Right lobe of liver (tissue), 6 donors: ENCODE data around the gene PHYHIPL. TPM values are rescaled to one million over a fixed set of nuclear protein-coding genes. Genes with fewer than 3 reads are reported as not detected.
A peak's percentile ranks its signal among the peaks of the same experiment; 100 is the strongest.

Experiments used
- ATAC-seq, 4 donors: fragments of 200-7000 bp; cut with Tn5 transposase; one replicate each; pipeline ENCODE4 v1.9.1; 2020; ENCODE audit warnings: mild to moderate bottlenecking in 4 of 4, moderate library complexity in 4 of 4
- DNase-seq, 3 donors: peaks; one replicate each; pipeline ENCODE4 v3.0.0-alpha.2; 2020
- H3K27ac ChIP-seq, 3 donors: fragments of 200-600 bp; one replicate each; pipeline ENCODE4 v1.8.0; 2022
- H3K27me3 ChIP-seq, 2 donors: fragments of 200-600 bp; one replicate each; pipeline ENCODE4 v1.8.0; 2022
- H3K36me3 ChIP-seq, 4 donors: fragments of 200-600 bp; sonication (generic) in 1 of 4; one replicate each; pipeline versions ENCODE4 v1.5.1 to v1.8.0; 2017 to 2022; ENCODE audit warnings: control low read depth in 1 of 4
- H3K4me1 ChIP-seq, 4 donors: fragments of 200-600 bp; sonication (generic) in 1 of 4; one replicate each; pipeline versions ENCODE4 v1.5.1 to v1.8.0; 2017 to 2022; ENCODE audit warnings: control low read depth in 1 of 4
- H3K4me3 ChIP-seq, 3 donors: fragments of 200-600 bp; one replicate each; pipeline ENCODE4 v1.8.0; 2022
- H3K9me3 ChIP-seq, 4 donors: fragments of 200-600 bp; sonication (generic) in 1 of 4; one replicate each; pipeline versions ENCODE4 v1.5.1 to v1.8.0; 2017 to 2022; ENCODE audit warnings: control low read depth in 1 of 4
- CTCF ChIP-seq, 4 donors: fragments of 200-600 bp in 3 of 4; fragments of 450-650 bp in 1 of 4; IDR thresholded peaks; one replicate each; pipeline versions ENCODE4 v1.5.1 to v1.8.0; 2016 to 2022; ENCODE audit warnings: antibody characterized with exemption in 4 of 4, mild to moderate bottlenecking in 2 of 4
- POLR2A ChIP-seq: fragments of 450-650 bp; IDR thresholded peaks from one replicate; pipeline ENCODE4 v1.6.1; 2017; ENCODE audit warnings: antibody characterized with exemption, mild to moderate bottlenecking
- WGBS: methylation state at CpG from one replicate; pipeline ENCODE4 v1.1.6; 2018; ENCODE audit warnings: low coverage, low lambda C conversion rate; ENCODE audit not compliant: insufficient coverage; ENCODE audit errors: missing lambda C conversion rate; 5-methylcytosine and 5-hydroxymethylcytosine counted together
- intact Hi-C, 2 donors: fragments of 100-400 bp; cut with DNase I; formaldehyde crosslinking; loops; one replicate each; pipeline versions ENCODE4 v1.11.2 to v1.14.1; 2022
- total RNA-seq, 6 experiments: library from RNA; depleted of rRNA in 2 of 6; stranded (reverse); fragments of >200 nt in 2 of 6; fragmentation: NEBNext Ultra II Directional in 3 of 6; extraction: Animal tissue kit (Norgen Biotek cat#: 25700) in 3 of 6; gene quantifications; one replicate each; pipeline versions ENCODE4 v1.1.0 to v1.2.4, GENCODE V29; 2016 to 2023
- donor health status: DM: no; HTN: yes; CAD: no.
- donor health status: DM: no; HTN: no; CAD: no.
- donor health status: DM: no; HTN: no; CAD: no.
- donor health status: DM: no; HTN: yes; CAD: no.
- donor health status: DM: no; HTN: yes; CAD: no.

PHYHIPL gene
- total RNA-seq, 6 experiments from 2014 or later, result 0.49 to 1.00 (median 0.75) TPM

- Histone ChIP-seq H3K36me3 (no peaks in the 10 kb centered on the region), H3K4me3 (no peak overlapping the region), H3K27ac (no peak overlapping the region), H3K9me3 (no peaks in the 10 kb centered on the region), H3K4me1 (no peaks in the 10 kb centered on the region), H3K27me3 (no peaks in the 10 kb centered on the region)
- intact Hi-C loops, result no loop called here
- TF ChIP-seq POLR2A, result no peak
- ATAC-seq (no peak), DNase-seq (no peak)
- 78% methylated on average over 4 of the region's 9 CpGs for WGBS
These were observed 107.1 kb downstream of the PHYHIPL start for GRCh38 chr10:59283456-59284091.

- ATAC-seq (peak in 1 of 4 donors; percentile 36), DNase-seq (no peak)
- Histone ChIP-seq H3K27ac (no peak overlapping the region), H3K4me1 (no peaks in the 10 kb centered on the region), H3K4me3 (no peak overlapping the region), H3K27me3 (no peaks in the 10 kb centered on the region), H3K36me3 (no peaks in the 10 kb centered on the region), H3K9me3 (no peaks in the 10 kb centered on the region)
- TF ChIP-seq CTCF (IDR thresholded peaks at IDR 0.05) (no peak), POLR2A (no peak)
- WGBS, result 67% methylated on average over 7 of the region's 7 CpGs
- intact Hi-C loops, result no loop called here
These were observed 107.9 kb downstream of the PHYHIPL start for GRCh38 chr10:59284118-59284975.

- ATAC-seq (no peak), DNase-seq (no peak)
These were observed 108.6 kb downstream of the PHYHIPL start for GRCh38 chr10:59285073-59285472.

GRCh38 chr10:59285848-59286247 is 109.4 kb downstream of the PHYHIPL start:
- Histone ChIP-seq H3K4me1 (no peaks in the 10 kb centered on the region), H3K9me3 (no peaks in the 10 kb centered on the region), H3K27me3 (no peaks in the 10 kb centered on the region), H3K27ac (no peak overlapping the region), H3K4me3 (no peak overlapping the region), H3K36me3 (no peaks in the 10 kb centered on the region)
- TF ChIP-seq POLR2A, result no peak
- TF ChIP-seq CTCF (IDR thresholded peaks at IDR 0.05), result no peak
- 79% methylated on average over 4 of the region's 4 CpGs for WGBS
- intact Hi-C loops, result no loop called here
- ATAC-seq (no peak), DNase-seq (no peak)

More at GRCh38 chr10:59285073-59285472, 108.6 kb downstream of the PHYHIPL start:
- WGBS, result 78% methylated on average over 3 of the region's 4 CpGs
- Histone ChIP-seq H3K27me3 (no peaks in the 10 kb centered on the region), H3K9me3 (no peaks in the 10 kb centered on the region), H3K4me1 (no peaks in the 10 kb centered on the region), H3K36me3 (no peaks in the 10 kb centered on the region), H3K27ac (no peak overlapping the region), H3K4me3 (no peak overlapping the region)
- TF ChIP-seq CTCF (IDR thresholded peaks at IDR 0.05) (no peak), POLR2A (no peak)
- intact Hi-C loops, result no loop called here
